ENCODE measurements around the gene TMEM109.

Gene TMEM109

DNA sequence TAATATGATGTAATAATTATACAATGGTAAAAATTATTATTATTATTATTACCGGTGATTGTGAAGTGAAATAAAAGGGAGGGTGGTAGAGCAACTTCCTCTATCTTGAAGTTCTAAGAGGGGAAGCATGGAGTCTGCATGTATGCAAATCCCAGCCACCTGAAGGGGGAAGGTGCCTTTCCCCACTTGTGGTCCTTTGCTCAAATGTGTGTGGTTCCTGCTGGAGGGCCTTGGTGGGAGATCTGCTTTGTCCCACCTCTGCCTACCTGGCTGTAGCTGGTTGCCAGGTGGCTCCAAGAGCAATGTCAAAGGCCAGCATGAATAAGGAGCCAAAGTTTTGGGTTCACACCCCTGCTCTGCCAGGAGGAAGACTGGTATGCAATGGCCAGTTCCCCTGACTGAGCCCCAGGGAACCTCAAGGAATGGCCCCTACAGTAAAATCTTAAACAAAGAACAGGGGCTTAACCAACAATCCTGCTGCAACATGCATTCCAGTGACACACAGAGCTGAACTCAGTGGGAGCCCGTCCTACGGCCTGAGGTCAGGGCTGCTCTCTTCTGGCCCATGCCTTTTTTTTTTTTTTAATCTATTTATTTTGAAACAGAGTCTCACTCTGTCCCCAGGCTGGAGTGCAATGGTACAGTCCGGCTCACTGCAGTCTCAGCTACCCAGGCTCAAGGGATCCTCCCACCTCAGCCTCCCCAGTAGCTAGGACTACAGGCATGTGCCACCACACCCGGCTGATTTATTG lies 18.8 kb downstream of the TMEM109 start:
- TF ChIP-seq POLR2A (IDR thresholded peaks at IDR 0.05; ENCODE audit: low read length) (no peak), GATA1 (IDR thresholded peaks at IDR 0.05; ENCODE audit: low read depth, low read length) (no peak)
- DNase-seq = no peak

DNA sequence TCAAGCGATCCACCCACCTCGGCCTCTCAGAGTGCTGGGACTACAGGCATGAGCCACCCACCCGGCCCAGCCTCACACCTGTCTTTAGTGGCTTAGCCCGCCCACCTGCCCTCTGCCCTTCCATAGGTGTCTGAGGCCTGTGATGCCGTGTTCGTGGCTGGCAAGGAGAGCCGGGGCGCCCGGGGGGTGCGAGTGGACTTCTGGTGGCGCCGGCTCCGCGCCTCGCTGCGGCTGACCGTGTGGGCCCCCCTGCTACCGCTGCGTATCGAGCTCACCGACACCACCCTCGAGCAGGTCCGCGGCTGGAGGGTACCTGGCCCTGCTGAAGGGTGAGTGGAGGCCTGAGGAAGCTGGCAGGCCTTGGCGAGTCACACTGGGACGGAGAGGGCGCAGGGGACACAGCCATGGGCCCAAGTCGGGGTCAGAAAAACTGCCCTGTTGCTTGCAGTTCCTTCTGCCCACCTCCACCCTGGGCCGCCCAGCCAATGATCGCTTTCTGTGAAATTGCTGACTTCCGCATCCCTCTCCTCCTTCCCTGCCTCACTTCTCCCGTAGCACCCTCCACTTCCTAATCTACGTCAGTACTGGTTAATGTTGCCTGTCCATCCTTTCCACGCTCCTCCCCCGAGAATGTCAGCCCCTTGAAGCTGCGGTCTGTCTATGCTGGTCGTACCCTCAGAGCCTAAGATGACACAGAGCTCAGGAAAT lies 19.6 kb downstream of the TMEM109 start:
- TF ChIP-seq POLR2A (IDR thresholded peaks at IDR 0.05; ENCODE audit: low read length) (no peak), GATA1 (IDR thresholded peaks at IDR 0.05; ENCODE audit: low read depth, low read length) (no peak)
- DNase-seq = no peak

DNA sequence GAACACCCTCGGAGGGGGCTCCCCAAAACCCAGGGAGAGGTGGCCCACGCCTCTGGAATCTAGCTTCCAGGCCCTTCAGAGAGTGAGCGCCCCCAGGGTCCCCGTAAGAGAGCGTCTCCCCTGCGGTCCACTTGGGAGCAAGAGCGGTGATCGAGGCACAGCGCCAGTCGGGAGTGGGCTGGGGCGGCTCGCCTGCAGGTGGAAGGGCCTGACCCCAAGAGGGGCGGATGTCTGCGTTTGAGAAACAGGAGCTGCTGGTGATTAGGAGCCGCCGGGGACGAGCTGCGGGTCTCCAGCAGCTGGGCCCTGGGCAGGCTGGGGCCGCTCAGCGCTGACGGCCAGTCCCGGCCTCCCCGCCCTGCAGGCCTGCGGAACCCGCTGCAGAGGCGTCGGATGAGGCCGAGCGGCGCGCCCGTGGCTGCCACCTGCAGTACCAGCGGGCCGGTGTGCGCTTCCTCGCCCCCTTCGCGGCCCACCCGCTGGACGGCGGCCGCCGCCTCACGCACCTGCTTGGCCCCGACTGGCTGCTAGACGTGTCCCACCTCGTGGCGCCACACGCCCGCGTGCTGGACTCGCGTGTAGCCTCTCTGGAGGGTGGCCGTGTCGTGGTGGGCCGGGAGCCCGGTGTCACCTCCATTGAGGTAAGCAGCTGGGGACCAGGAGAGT lies 20.3 kb downstream of the TMEM109 start:
- no peak for TF ChIP-seq GATA1 (IDR thresholded peaks at IDR 0.05; ENCODE audit: low read depth, low read length)
- no peak for TF ChIP-seq POLR2A (IDR thresholded peaks at IDR 0.05; ENCODE audit: low read length)
- DNase-seq = no peak

DNA sequence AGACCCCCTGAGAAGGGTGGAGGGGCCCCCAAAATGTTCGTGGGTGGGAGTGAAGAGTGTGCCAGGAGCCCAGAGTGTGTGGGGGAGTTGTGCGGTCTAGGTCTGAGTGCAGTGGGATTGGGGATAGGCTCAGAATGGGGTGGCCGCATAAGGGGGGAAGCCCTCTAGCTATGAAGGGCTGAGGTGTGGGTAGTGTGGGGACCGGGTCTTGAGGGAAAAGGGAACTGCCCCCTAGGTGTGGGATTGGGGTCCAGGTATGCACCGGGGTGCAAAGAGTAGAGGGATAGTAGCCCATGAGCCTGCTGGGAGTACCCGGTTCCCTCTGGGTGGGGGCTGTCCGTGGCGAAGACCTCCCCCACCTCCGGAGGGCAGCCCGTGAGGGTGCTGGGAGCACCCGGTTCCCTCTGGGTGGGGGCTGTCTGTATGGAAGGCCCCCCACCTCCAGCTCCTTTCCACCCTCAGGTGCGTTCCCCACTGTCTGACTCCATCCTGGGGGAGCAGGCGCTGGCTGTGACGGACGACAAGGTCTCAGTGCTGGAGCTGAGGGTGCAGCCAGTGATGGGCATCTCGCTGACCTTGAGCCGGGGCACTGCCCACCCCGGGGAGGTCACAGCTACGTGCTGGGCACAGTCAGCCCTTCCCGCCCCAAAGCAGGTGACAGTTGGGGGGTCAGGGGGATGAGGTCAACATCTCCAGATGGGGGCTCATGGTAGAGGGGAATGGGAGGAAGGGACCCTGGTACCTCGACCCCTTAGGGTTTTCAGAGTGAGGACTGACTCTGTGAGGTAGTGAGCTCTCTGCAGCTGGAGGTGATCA lies 21.0 kb downstream of the TMEM109 start:
- no peak for DNase-seq
- TF ChIP-seq GATA1 (IDR thresholded peaks at IDR 0.05; ENCODE audit: low read depth, low read length) (no peak), POLR2A (IDR thresholded peaks at IDR 0.05; ENCODE audit: low read length) (no peak)

DNA sequence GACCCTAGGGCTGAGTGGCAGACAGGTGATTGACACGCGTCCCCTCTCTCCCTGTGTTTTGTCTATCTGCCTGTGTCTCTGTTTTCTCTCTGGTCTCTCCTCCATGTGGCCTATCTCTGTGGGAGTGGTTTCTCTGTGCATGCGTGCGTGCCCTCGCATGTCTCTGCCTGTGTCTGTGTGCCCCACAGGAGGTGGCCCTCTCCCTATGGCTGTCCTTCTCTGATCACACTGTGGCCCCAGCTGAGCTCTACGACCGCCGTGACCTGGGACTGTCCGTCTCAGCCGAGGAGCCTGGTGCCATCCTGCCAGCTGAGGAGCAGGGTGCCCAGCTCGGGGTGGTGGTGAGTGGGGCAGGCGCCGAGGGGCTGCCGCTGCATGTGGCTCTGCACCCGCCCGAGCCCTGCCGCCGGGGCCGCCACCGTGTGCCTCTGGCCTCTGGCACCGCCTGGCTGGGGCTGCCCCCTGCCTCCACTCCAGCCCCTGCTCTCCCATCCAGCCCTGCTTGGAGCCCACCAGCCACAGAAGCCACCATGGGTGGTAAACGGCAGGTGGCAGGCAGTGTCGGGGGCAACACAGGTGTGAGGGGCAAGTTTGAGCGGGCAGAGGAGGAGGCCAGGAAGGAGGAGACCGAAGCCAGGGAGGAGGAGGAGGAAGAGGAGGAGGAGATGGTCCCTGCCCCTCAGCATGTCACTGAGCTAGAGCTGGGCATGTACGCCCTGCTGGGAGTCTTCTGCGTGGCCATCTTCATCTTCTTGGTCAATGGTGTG lies 21.9 kb downstream of the TMEM109 start:
- TF ChIP-seq POLR2A (IDR thresholded peaks at IDR 0.05; ENCODE audit: low read length) = no peak
- no peak for TF ChIP-seq GATA1 (IDR thresholded peaks at IDR 0.05; ENCODE audit: low read depth, low read length)
- DNase-seq = no peak

DNA sequence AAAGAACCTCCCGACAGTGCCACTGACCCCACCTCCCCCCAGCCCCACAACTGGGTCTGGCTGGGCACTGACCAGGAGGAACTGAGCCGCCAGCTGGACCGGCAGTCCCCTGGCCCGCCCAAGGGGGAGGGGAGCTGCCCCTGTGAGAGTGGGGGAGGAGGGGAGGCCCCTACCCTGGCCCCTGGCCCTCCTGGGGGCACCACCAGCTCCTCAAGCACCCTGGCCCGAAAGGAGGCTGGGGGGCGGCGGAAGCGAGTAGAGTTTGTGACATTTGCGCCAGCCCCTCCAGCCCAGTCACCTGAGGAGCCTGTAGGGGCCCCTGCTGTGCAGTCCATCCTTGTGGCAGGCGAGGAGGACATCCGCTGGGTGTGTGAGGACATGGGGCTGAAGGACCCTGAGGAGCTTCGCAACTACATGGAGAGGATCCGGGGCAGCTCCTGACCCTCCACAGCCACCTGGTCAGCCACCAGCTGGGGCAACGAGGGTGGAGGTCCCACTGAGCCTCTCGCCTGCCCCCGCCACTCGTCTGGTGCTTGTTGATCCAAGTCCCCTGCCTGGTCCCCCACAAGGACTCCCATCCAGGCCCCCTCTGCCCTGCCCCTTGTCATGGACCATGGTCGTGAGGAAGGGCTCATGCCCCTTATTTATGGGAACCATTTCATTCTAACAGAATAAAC lies 22.6 kb downstream of the TMEM109 start:
- no peak for TF ChIP-seq GATA1 (IDR thresholded peaks at IDR 0.05; ENCODE audit: low read depth, low read length)
- no peak for TF ChIP-seq POLR2A (IDR thresholded peaks at IDR 0.05; ENCODE audit: low read length)
- DNase-seq = no peak

DNA sequence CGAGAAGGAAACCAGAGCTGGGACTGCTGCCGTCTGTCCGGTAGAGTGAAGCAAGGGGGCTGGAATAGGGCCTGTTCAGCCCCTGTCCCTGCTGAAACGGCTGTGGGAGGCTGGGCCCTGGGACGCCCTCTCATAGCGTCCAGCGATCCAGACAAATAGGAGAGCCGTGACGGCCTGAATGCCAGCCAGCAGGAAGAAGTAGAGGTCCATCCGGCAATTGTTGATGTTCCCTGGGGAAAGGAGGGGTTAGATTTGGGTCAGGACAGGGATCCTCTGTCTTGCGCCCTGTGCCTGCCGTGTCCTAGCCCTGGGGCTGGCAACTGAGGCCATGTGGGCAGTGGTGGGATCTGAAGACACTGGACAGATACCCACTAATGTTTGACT lies 23.2 kb downstream of the TMEM109 start:
- no peak for TF ChIP-seq POLR2A (IDR thresholded peaks at IDR 0.05; ENCODE audit: low read length)
- TF ChIP-seq GATA1 (IDR thresholded peaks at IDR 0.05; ENCODE audit: low read depth, low read length) = no peak
- DNase-seq = no peak

DNA sequence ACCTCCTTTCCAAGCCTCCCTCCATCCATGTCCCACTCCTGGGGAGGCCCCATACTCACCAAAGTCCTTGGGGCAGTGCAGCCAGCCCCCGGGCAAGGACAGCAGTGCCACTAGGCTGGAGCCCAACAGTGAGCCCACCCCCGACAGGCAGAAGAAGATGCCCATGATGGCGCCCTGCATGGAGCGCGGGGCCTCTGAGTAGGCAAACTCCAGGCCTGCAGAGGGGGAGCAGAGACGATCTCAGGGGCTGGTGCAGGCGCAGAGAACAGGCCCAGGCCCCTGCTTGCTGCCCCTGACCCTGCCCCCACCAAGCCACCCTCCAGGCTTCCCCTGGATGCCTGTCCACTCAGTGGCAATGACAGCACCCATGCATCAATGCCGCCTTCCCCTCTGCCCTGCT lies 23.9 kb downstream of the TMEM109 start:
- no peak for TF ChIP-seq GATA1 (IDR thresholded peaks at IDR 0.05; ENCODE audit: low read depth, low read length)
- TF ChIP-seq POLR2A (IDR thresholded peaks at IDR 0.05; ENCODE audit: low read length) = no peak
- no peak for DNase-seq

DNA sequence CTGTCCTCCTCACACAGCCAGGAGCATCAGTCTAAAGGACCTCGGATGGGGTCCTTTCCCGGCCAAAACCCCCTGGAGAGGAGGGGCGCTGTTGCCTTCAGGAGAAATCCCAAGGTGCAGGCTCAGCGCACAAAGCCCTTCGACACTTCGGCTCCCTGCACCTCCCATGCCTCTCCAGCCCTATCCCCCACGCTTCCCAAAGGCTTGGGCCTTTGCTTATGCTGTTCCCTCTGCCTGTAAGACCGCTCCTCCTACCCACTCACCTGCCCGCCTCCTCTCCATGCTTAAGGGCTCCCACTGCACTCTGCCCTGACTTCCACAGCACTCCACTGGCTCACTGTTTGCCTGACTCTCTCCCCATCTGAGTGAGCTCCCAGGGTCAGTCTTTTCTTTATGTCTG lies 24.5 kb downstream of the TMEM109 start:
- no peak for DNase-seq
- no peak for TF ChIP-seq POLR2A (IDR thresholded peaks at IDR 0.05; ENCODE audit: low read length)
- TF ChIP-seq GATA1 (IDR thresholded peaks at IDR 0.05; ENCODE audit: low read depth, low read length) = no peak

DNA sequence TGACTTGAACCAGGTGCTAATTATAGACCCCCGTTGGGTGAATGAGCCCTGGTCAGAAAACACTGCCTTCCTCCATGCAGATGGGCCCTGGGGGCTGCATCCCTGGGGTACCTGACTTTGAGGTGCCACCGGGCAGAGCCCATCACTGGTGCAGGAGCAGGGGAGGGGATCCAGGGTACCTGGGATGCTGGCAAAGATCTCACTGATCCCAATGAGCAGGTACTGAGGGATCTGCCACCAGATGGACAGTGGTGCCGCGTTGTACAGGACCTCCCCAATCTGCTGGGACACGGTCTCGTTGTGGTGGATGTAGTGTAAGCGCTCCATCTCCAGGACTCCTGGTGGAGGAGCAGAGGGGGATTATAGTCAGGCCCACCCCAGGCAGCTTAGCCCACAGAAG lies 25.3 kb downstream of the TMEM109 start:
- TF ChIP-seq GATA1 (IDR thresholded peaks at IDR 0.05; ENCODE audit: low read depth, low read length) (no peak), POLR2A (IDR thresholded peaks at IDR 0.05; ENCODE audit: low read length) (no peak)
- no peak for DNase-seq

DNA sequence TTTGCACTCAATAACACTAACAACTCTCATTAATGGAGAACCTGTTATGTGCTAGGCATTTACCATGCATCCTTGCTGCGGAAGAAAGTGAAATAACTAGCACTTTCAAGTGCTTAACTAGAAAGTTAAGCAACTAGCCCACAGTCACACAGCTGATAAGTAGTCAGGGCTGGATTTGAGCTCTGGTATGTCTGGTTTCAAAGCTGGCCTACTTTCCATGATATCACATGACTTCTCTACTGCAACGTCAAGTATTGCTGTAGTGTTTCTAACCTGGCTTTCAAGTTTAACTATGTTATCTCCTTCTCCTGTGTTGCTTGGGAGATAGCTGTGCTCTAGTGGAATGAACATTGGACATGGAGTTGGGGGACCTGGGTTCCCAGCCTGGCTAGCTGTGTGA lies 25.9 kb downstream of the TMEM109 start:
- no peak for DNase-seq

DNA sequence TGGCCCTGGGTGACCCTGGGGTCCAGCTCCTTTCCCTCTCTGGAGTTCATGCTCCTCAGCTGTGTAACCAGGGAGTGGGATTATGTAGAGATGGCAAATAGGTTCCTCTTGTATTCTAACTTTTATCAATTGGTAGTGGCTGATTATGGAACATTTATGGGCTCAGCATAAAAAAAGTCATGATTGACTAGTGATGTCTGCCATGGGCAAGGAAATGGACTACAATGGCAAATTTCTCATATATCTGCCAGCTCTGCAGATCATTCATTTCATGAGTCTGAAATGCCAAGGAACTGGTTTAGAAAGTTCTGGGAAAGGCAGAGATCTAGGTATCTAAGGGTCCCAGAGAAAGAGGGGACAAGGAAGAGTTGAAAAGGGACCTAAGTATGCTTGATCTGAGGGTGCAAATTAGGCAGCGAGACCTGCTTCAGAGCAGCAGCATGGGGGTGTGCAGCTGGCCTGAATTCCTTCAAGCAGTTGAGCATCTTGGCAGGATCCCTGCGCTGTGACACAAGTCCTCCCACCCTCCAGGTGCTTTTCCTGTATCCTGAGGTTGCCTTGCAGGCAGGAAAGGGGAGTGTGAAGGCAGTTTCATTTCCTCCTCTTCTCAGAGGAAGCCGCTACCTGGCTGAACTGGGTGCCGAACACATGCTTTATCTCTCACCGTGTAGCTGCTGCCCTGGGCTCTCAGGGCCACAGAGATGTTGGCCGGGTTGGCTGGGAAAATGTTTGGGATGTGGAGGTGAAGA lies 27.6 kb downstream of the TMEM109 start:
- TF ChIP-seq POLR2A (IDR thresholded peaks at IDR 0.05; ENCODE audit: low read length) = no peak
- no peak for TF ChIP-seq GATA1 (IDR thresholded peaks at IDR 0.05; ENCODE audit: low read depth, low read length)
- no peak for DNase-seq

More for the DNA sequence above, 25.9 kb downstream of the TMEM109 start:
- TF ChIP-seq GATA1 (IDR thresholded peaks at IDR 0.05; ENCODE audit: low read depth, low read length) = no peak
- no peak for TF ChIP-seq POLR2A (IDR thresholded peaks at IDR 0.05; ENCODE audit: low read length)
